CD8-positive, alpha-beta memory T cell (primary cell): ENCODE measurements around the gene VKORC1L1. TPM values are rescaled to one million over a fixed set of nuclear protein-coding genes. Genes with fewer than 3 reads are reported as not detected.
"Not testable (repeated sequence)": the region's sequence is repeated elsewhere in the genome, so short reads cannot be mapped to it uniquely, and the experiment has no call there.

Experiments
- CTCF ChIA-PET: fragments of 350-600 bp; sonication (Branson Sonifier 250); formaldehyde crosslinking; loops from one replicate; lab custom pipeline; 2021; ENCODE audit warnings: antibody characterized with exemption; lab: Charles Lee
- POLR2A ChIA-PET: fragments of 350-600 bp; sonication (Branson Sonifier 250); formaldehyde crosslinking; loops from one replicate; lab custom pipeline; 2021; ENCODE audit warnings: antibody characterized with exemption; lab: Charles Lee
- DNase-seq, 5 donors: peaks; one replicate each; pipeline versions ENCODE4 v3.0.0 to v3.0.0-alpha.2; 2020 to 2022; ENCODE audit warnings: mixed read lengths in 1 of 5
- H3K27ac ChIP-seq: one replicate; pipeline ENCODE4 v1.7.0; 2013; ENCODE audit warnings: low read depth, mild to moderate bottlenecking, low read length, moderate library complexity
- H3K27me3 ChIP-seq: 2 replicates; pipeline ENCODE4 v1.7.0; 2013; ENCODE audit warnings: low read length, mild to moderate bottlenecking; ENCODE audit not compliant: insufficient read depth, poor library complexity, severe bottlenecking
- H3K36me3 ChIP-seq: 2 replicates; pipeline ENCODE4 v1.7.0; 2013; ENCODE audit warnings: mild to moderate bottlenecking, low read length, moderate library complexity; ENCODE audit not compliant: insufficient read depth
- H3K4me1 ChIP-seq: 2 replicates; pipeline ENCODE4 v1.7.0; 2013; ENCODE audit warnings: mild to moderate bottlenecking, low read length, moderate library complexity; ENCODE audit not compliant: insufficient read depth
- H3K4me3 ChIP-seq: 2 replicates; pipeline ENCODE4 v1.7.0; 2013; ENCODE audit warnings: mild to moderate bottlenecking, low read length
- H3K9me3 ChIP-seq: 2 replicates; pipeline ENCODE4 v1.7.0; 2013; ENCODE audit warnings: mild to moderate bottlenecking, low read length
- H3K27ac Mint-ChIP-seq, 8 donors: one replicate each; pipeline ENCODE4 v1.8.0; 2020 to 2021; ENCODE audit warnings: mixed read lengths in 8 of 8, mild to moderate bottlenecking in 6 of 8, inconsistent platforms in 3 of 8, moderate library complexity in 3 of 8
- H3K27me3 Mint-ChIP-seq, 2 donors: one replicate each; pipeline ENCODE4 v1.8.0; 2020 to 2021; ENCODE audit warnings: mixed read lengths in 2 of 2, mild to moderate bottlenecking in 1 of 2, moderate library complexity in 1 of 2
- H3K36me3 Mint-ChIP-seq, 3 donors: one replicate each; pipeline ENCODE4 v1.8.0; 2020 to 2021; ENCODE audit warnings: mixed read lengths in 3 of 3, inconsistent platforms in 1 of 3, mild to moderate bottlenecking in 1 of 3
- H3K4me1 Mint-ChIP-seq, 3 donors: one replicate each; pipeline ENCODE4 v1.8.0; 2020 to 2021; ENCODE audit warnings: mixed read lengths in 3 of 3, inconsistent platforms in 1 of 3, mild to moderate bottlenecking in 1 of 3
- H3K4me3 Mint-ChIP-seq, 7 donors: one replicate each; pipeline ENCODE4 v1.8.0; 2020 to 2021; ENCODE audit warnings: mixed read lengths in 7 of 7, mild to moderate bottlenecking in 6 of 7, moderate library complexity in 4 of 7, inconsistent platforms in 2 of 7
- H3K9me3 Mint-ChIP-seq, 5 donors: one replicate each; pipeline ENCODE4 v1.8.0; 2020 to 2022; ENCODE audit warnings: mixed read lengths in 5 of 5, mild to moderate bottlenecking in 3 of 5, moderate library complexity in 2 of 5, inconsistent platforms in 1 of 5
- polyA plus RNA-seq: library from polyadenylated mRNA; unstranded; fragments of 300-500 nt; fragmentation: Illumina TruSeq; gene quantifications from one replicate; pipeline ENCODE4 v1.2.3, GENCODE V29; 2021
- total RNA-seq, 2 experiments: library from RNA; stranded (reverse); gene quantifications; one replicate each; pipeline ENCODE4 v1.2.3, GENCODE V29; 2021

The VKORC1L1 gene
- total and polyA plus RNA-seq, 3 experiments from 2014 or later, result 4.0 to 27.7 (median 26.2) TPM

DNA sequence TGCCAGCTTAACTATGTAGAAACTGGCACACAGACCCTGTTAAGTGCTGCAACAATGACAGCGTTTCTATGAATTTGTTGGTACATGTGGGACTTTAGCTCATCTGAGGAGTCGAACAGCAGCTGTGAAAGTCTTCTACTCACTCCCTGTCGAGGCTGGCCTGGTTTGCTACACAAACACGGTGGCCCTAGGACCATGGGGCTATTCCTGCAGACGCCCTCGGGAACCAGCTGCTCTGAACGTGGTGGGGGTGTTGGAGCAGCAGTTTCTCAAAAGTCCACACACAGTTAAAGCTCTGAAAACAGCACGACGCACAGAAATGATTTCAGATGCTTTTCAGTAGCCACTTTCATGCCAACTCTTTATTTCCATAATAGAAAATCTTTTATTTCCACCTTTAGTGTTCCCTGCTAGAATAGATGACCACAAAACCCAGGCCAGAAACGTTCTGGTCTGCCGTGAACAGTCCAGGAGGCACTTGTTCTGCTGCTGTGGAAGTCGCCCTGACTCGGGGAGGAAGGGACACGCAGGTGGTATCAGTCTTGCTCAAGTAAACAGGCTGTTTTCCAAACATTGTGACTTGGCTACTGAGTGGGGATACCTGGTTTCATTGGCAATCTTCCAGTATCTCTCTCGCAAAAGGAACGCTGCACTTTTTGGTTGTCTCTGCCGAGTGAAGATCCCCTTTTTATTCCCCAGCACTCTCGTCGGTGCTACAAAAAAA, 87.6 kb downstream of the VKORC1L1 start:
- Mint-ChIP-seq H3K4me3 (no peak overlapping the region), H3K27ac (no peak overlapping the region), H3K36me3 (peaks cover 10 to 87% (median 20%) of the 10 kb centered on the region in 3 donors), H3K27me3 (no peaks in the 10 kb centered on the region), H3K4me1 (no peaks in the 10 kb centered on the region), H3K9me3 (no peaks in the 10 kb centered on the region)
- H3K27ac ChIP-seq, result no peak overlapping the region
- no peak overlapping the region for H3K4me3 ChIP-seq
- ChIA-PET POLR2A (no interaction called here), CTCF (no interaction called here)
- no peak for DNase-seq
- H3K27me3 ChIP-seq, result no peaks in the 10 kb centered on the region
- H3K36me3 ChIP-seq, result peaks cover 27% of the 10 kb centered on the region
- no peaks in the 10 kb centered on the region for H3K4me1 ChIP-seq
- no peaks in the 10 kb centered on the region for H3K9me3 ChIP-seq

DNA sequence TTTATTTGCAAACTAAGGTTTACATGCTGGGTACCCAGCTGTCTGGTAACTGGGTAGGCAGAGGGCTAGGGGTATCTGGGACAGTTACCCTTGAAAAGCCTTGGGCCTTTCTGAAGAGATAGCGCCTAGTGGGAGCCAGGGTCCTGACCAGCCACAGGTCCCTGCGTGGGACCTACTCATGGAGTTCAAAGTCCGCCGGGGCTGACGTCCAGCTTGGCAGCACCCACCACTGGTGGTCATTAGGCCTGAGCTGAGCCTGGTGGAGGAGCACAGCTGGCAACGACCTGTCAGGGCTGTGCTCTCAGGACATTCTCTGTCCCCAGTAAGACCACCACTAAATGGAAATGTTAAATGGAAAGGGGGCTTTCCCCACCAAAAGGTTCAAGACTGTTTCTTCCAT, 89.2 kb downstream of the VKORC1L1 start:
- POLR2A ChIA-PET, result no interaction called here
- Histone ChIP-seq H3K4me3 (no peak overlapping the region), H3K36me3 (peaks cover 34% of the 10 kb centered on the region), H3K27me3 (no peaks in the 10 kb centered on the region), H3K9me3 (no peaks in the 10 kb centered on the region), H3K4me1 (no peaks in the 10 kb centered on the region), H3K27ac (no peak overlapping the region)
- CTCF ChIA-PET, result interaction anchor here (0.6 kb wide), 1 partner anchor 59 kb away, joined by 3 read pairs; no protein-coding TSS in a partner anchor
- Mint-ChIP-seq H3K9me3 (no peaks in the 10 kb centered on the region), H3K27me3 (no peaks in the 10 kb centered on the region), H3K36me3 (peaks cover 10 to 87% (median 18%) of the 10 kb centered on the region in 3 donors), H3K27ac (peak overlapping the region in 1 of 8 donors; percentile 69), H3K4me3 (no peak overlapping the region), H3K4me1 (no peaks in the 10 kb centered on the region)
- no peak for DNase-seq

DNA sequence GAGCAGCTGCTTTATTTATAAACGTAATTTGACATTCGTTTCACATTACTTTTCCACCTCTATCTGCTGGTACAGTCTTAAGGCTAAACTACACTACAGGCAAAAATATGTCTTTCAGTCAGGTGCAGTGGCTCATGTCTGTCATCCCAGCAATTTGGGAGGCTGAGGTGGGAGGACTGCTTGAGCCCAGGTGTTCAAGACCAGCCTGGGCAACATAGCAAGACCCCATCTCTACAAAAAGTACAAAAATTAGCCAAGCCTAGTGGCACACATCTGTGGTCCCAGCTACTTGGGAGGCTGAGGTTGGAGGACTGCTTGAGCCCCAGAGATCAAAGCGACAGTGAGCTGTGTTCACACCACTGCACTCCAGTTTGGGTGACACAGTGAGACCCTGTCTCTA, 91.8 kb downstream of the VKORC1L1 start:
- H3K4me3 ChIP-seq, H3K27me3 ChIP-seq, H3K9me3 ChIP-seq, H3K27me3 Mint-ChIP-seq, POLR2A ChIA-PET, H3K4me1 Mint-ChIP-seq, DNase-seq, H3K4me3 Mint-ChIP-seq, CTCF ChIA-PET, H3K9me3 Mint-ChIP-seq, H3K4me1 ChIP-seq, H3K27ac ChIP-seq: not testable (repeated sequence)
- peaks cover 43% of the 10 kb centered on the region for H3K36me3 ChIP-seq
- Mint-ChIP-seq H3K36me3 (peaks cover 10 to 95% (median 14%) of the 10 kb centered on the region in 3 donors), H3K27ac (peak overlapping the region in 1 of 8 donors; percentile 58)

DNA sequence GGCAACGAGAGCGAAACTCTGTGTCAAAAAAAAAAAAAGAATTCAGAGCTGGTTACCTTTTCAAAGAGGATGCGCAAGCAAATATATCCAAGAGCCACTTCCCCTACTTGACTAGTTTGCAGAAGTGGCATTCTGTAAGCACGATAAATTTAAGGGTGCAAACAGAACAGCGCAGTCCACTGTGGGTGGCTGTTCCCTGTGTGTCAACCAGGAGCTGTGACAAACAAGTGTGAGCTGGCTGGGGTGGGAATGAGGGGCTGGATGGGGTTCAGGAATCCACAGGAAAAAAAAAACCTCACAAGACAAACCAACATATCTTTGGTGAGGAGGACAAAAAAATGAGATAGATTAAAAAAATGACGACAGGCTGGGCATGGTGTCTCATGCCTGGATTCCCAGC, 93.3 kb downstream of the VKORC1L1 start:
- peaks cover 10 to 94% (median 11%) of the 10 kb centered on the region in 3 donors for H3K36me3 Mint-ChIP-seq
- H3K9me3 Mint-ChIP-seq, result no peaks in the 10 kb centered on the region
- H3K4me1 ChIP-seq, result no peaks in the 10 kb centered on the region
- H3K4me3 ChIP-seq, result no peak overlapping the region
- no peak for DNase-seq
- peaks cover 35% of the 10 kb centered on the region for H3K36me3 ChIP-seq
- CTCF ChIA-PET, result interaction anchor here (0.5 kb wide), 1 partner anchor 69 kb away, joined by 3 read pairs; no protein-coding TSS in a partner anchor
- H3K27ac ChIP-seq, result no peak overlapping the region
- H3K27ac Mint-ChIP-seq, result peak overlapping the region in 3 of 8 donors; percentile 43 to 90 (median 66)
- peaks cover 0 to 1% of the 10 kb centered on the region in 2 donors for H3K27me3 Mint-ChIP-seq
- POLR2A ChIA-PET, result no interaction called here
- H3K4me1 Mint-ChIP-seq, result no peaks in the 10 kb centered on the region
- no peak overlapping the region for H3K4me3 Mint-ChIP-seq
- no peaks in the 10 kb centered on the region for H3K9me3 ChIP-seq
- H3K27me3 ChIP-seq, result no peaks in the 10 kb centered on the region

DNA sequence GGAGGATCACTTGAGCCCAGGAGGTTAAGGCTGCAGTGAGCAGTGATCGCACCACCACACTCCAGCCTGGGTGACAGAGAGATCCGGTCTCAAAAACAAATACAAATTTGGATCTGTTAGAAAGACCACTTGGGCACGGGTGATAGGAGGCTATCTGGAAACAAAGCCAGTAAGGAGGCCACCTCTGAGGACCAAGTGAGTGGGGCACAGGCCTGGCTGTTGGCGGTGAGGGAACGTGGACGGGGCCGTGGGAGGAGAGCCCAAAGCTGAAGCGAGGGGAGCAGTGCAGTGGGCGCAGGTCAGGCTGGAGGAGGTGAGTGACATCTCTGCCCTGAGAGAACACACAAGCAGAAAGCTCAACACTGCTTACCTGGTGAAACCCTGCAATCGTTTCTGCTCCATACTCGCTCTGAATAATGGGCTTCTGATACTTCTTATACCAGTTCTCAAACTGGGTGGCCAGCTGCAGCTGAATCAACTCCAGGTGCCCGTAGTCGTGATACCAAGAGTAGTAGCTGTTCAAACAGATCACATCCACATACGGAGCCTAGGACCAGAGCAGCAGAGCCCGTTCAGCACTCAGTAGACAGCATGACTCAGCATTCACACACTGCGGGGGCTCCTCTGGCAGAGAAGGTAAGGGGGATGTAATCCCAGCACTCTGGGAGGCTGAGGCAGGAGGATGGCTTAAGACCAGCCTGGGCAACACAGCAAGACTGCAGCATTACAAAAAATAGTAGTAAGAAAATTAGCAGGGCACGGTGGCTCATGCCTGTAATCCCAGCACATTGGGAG, 94.7 kb downstream of the VKORC1L1 start:
- no peak overlapping the region for H3K27ac ChIP-seq
- H3K27me3 ChIP-seq, result no peaks in the 10 kb centered on the region
- H3K4me1 ChIP-seq, result no peaks in the 10 kb centered on the region
- H3K27ac Mint-ChIP-seq, result peak overlapping the region in 3 of 8 donors; percentile 42 to 73 (median 69)
- H3K9me3 ChIP-seq, result no peaks in the 10 kb centered on the region
- H3K4me1 Mint-ChIP-seq, result peaks cover 0 to 3% (median 0%) of the 10 kb centered on the region in 3 donors
- H3K36me3 Mint-ChIP-seq, result peaks cover 14 to 95% (median 15%) of the 10 kb centered on the region in 3 donors
- no peak overlapping the region for H3K4me3 Mint-ChIP-seq
- H3K27me3 Mint-ChIP-seq, result peaks cover 0 to 1% of the 10 kb centered on the region in 2 donors
- peaks cover 41% of the 10 kb centered on the region for H3K36me3 ChIP-seq
- POLR2A ChIA-PET, result no interaction called here
- CTCF ChIA-PET, result no interaction called here
- H3K4me3 ChIP-seq, result no peak overlapping the region
- H3K9me3 Mint-ChIP-seq, result no peaks in the 10 kb centered on the region
- DNase-seq, result no peak

DNA sequence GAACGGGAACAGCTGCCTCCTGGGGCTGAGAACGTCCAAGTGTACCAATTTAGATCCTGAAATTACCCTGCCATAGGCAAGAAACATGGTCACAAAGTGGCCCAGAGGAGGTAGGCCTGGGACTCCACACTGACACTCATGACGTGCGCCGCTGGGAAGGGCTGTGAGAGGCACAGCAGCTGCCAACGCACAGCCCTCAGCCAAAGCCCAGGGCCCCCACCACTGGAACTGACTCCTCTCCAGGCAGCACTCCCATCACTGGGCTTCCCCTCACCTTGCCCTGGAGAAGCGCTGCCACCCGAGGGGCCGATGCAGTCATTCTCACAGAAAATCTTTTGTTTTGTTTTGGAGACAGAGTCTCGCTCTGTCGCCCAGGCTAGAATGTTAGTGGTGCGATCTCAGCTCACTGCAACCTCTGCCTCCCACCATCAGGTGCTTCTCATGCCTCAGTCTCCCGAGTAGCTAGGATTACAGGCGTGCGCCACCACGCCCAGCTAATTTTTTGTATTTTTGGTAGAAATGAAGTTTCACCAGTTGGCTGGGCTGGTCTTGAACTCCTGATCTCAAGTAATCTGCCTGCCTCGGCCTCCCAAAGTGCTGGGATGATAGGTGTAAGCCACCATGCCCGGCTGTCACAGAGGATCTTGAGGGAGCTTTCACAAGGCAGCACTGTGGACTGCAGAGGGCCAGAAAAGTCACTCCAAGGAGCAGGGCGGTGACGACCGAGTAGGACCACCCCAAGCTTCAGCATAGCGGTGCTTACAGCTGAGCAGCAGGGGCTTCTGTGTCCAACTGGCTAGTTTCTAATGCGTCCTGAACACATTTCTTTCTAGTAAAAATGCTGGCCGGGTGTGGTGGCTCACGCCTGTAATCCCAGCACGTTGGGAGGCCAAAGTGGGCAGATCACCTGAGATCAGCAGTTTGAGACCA, 95.6 kb downstream of the VKORC1L1 start:
- POLR2A ChIA-PET, result no interaction called here
- no peak overlapping the region for H3K27ac Mint-ChIP-seq

DNA sequence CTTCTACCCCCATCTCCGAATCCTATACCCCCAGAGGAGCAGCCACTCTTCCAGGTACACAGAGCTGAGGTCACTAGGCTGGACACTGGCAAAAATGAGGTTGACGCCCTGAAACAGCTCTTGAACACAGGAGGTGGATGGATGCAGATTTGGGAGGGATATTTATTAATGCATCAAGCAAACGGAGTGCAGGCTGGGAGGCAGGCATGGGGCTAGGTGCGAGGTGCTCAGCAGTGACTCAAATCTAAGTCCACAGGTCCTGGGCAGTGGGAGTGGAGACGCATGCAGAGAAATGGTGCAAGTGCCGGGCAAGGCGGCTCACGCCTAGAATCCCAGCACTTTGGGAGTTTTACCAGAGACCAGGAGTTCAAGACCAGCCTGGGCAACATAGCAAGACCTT, 98.1 kb downstream of the VKORC1L1 start:
- Mint-ChIP-seq H3K4me1 (peaks cover 0 to 5% (median 0%) of the 10 kb centered on the region in 3 donors), H3K27ac (peak overlapping the region in 2 of 8 donors; percentile 7 to 51), H3K27me3 (peaks cover 0 to 1% of the 10 kb centered on the region in 2 donors), H3K9me3 (no peaks in the 10 kb centered on the region), H3K4me3 (no peak overlapping the region), H3K36me3 (peaks cover 4 to 89% (median 10%) of the 10 kb centered on the region in 3 donors)
- ChIA-PET CTCF (no interaction called here), POLR2A (no interaction called here)
- H3K9me3 ChIP-seq, result no peaks in the 10 kb centered on the region
- peaks cover 30% of the 10 kb centered on the region for H3K36me3 ChIP-seq
- no peak for DNase-seq
- no peaks in the 10 kb centered on the region for H3K4me1 ChIP-seq
- no peaks in the 10 kb centered on the region for H3K27me3 ChIP-seq
- no peak overlapping the region for H3K27ac ChIP-seq
- H3K4me3 ChIP-seq, result no peak overlapping the region

More for the DNA sequence above, 95.6 kb downstream of the VKORC1L1 start:
- Mint-ChIP-seq H3K36me3 (peaks cover 9 to 94% (median 14%) of the 10 kb centered on the region in 3 donors), H3K9me3 (no peaks in the 10 kb centered on the region), H3K4me1 (peaks cover 0 to 5% (median 0%) of the 10 kb centered on the region in 3 donors), H3K4me3 (no peak overlapping the region), H3K27me3 (peaks cover 0 to 1% of the 10 kb centered on the region in 2 donors)
- no peak for DNase-seq
- CTCF ChIA-PET, result no interaction called here
- Histone ChIP-seq H3K9me3 (no peaks in the 10 kb centered on the region), H3K4me3 (no peak overlapping the region), H3K27me3 (no peaks in the 10 kb centered on the region), H3K36me3 (peaks cover 39% of the 10 kb centered on the region), H3K4me1 (no peaks in the 10 kb centered on the region), H3K27ac (no peak overlapping the region)
